Neural cell (in vitro differentiated cells): Measurements from ENCODE around the gene OR4K2. TPM values are rescaled to one million over a fixed set of nuclear protein-coding genes. Genes with fewer than 3 reads are reported as not detected.

Experiments used
- H2AFZ ChIP-seq: fragments of 200-600, 300-800 bp; sonication (generic), shearing (Covaris generic); 2 replicates; pipeline ENCODE4 v1.6.0; 2014; ENCODE audit warnings: low read depth, mild to moderate bottlenecking, antibody characterized with exemption, low read length, moderate library complexity
- H3F3A ChIP-seq: fragments of 200-600 bp; shearing (Covaris generic); 2 replicates; pipeline ENCODE4 v1.6.1; 2016; ENCODE audit warnings: mild to moderate bottlenecking, moderate library complexity, mixed read lengths, antibody characterized with exemption, low read length; ENCODE audit not compliant: insufficient read depth, poor library complexity, severe bottlenecking
- H3K27ac ChIP-seq: fragments of 200-600, 300-800 bp; sonication (generic), shearing (Covaris generic); 2 replicates; pipeline ENCODE4 v1.5.1; 2014; ENCODE audit warnings: mild to moderate bottlenecking, low read length, moderate library complexity
- H3K27me3 ChIP-seq: fragments of 300-800, 200-600 bp; sonication (generic), shearing (Covaris generic); 2 replicates; pipeline ENCODE4 v1.6.0; 2014; ENCODE audit warnings: mild to moderate bottlenecking, low read depth, low read length, moderate library complexity; ENCODE audit not compliant: insufficient read depth
- H3K36me3 ChIP-seq: fragments of 300-800, 200-600 bp; sonication (generic), shearing (Covaris generic); 2 replicates; pipeline ENCODE4 v1.5.1; 2014; ENCODE audit warnings: mild to moderate bottlenecking, antibody characterized with exemption, low read length, moderate library complexity; ENCODE audit not compliant: insufficient read depth
- H3K4me2 ChIP-seq: fragments of 300-800, 200-600 bp; sonication (generic), shearing (Covaris generic); 2 replicates; pipeline ENCODE4 v1.6.0; 2014; ENCODE audit warnings: mild to moderate bottlenecking, low read length
- H3K4me3 ChIP-seq: fragments of 300-800, 200-600 bp; sonication (generic), shearing (Covaris generic); 2 replicates; pipeline ENCODE4 v1.5.1; 2014; ENCODE audit warnings: mild to moderate bottlenecking, low read length, moderate library complexity
- H3K79me2 ChIP-seq: fragments of 200-600 bp; shearing (Covaris generic); replicated peaks from 2 replicates; pipeline ENCODE4 v1.6.0; 2014; ENCODE audit warnings: mild to moderate bottlenecking, low read length, moderate library complexity; ENCODE audit not compliant: insufficient read depth
- H3K9ac ChIP-seq: fragments of 300-800, 200-600 bp; sonication (generic), shearing (Covaris generic); 2 replicates; pipeline ENCODE4 v1.6.1; 2016; ENCODE audit warnings: mild to moderate bottlenecking, low read length, mixed read lengths
- H3K9me2 ChIP-seq: fragments of 200-600 bp; shearing (Covaris generic); 2 replicates; pipeline ENCODE4 v1.6.1; 2016; ENCODE audit warnings: mild to moderate bottlenecking, low read length, mixed read lengths; ENCODE audit not compliant: insufficient read depth
- H3K9me3 ChIP-seq: fragments of 200-600, 300-800 bp; sonication (generic), shearing (Covaris generic); 2 replicates; pipeline ENCODE4 v1.6.1; 2016; ENCODE audit warnings: mild to moderate bottlenecking, mixed run types, low read length, moderate library complexity, mixed read lengths
- H4K20me1 ChIP-seq: fragments of 200-600 bp; shearing (Covaris generic); 2 replicates; pipeline ENCODE4 v1.6.1; 2016; ENCODE audit warnings: mild to moderate bottlenecking, mixed run types; ENCODE audit not compliant: insufficient read depth
- CTCF ChIP-seq: fragments of 450-650 bp; IDR thresholded peaks from 2 replicates; pipeline ENCODE4 v1.5.1; 2014; ENCODE audit warnings: antibody characterized with exemption, mild to moderate bottlenecking, moderate library complexity; ENCODE audit not compliant: poor library complexity, severe bottlenecking
- EP300 ChIP-seq: fragments of 450-650 bp; conservative IDR thresholded peaks from 2 replicates; pipeline ENCODE4 v1.6.1; 2014; ENCODE audit warnings: antibody characterized with exemption, mild to moderate bottlenecking, moderate library complexity; ENCODE audit not compliant: poor library complexity, severe bottlenecking
- EZH2 ChIP-seq: fragments of 200-600, 300-800 bp; shearing (Covaris generic), sonication (generic); IDR thresholded peaks from 2 replicates; pipeline ENCODE4 v1.6.1; 2014; ENCODE audit warnings: antibody characterized with exemption, low read length, borderline replicate concordance, mild to moderate bottlenecking; ENCODE audit not compliant: insufficient read depth, poor library complexity, severe bottlenecking
- MXI1 ChIP-seq: fragments of 450-650 bp; conservative IDR thresholded peaks from 2 replicates; pipeline ENCODE4 v1.6.1; 2014; ENCODE audit warnings: antibody characterized with exemption, mild to moderate bottlenecking; ENCODE audit not compliant: poor library complexity, severe bottlenecking
- POLR2AphosphoS5 ChIP-seq: IDR thresholded peaks from 2 replicates; pipeline ENCODE4 v1.6.1; 2012
- RAD21 ChIP-seq: fragments of 450-650 bp; conservative IDR thresholded peaks from 2 replicates; pipeline ENCODE4 v1.6.1; 2014; ENCODE audit warnings: antibody characterized with exemption, mild to moderate bottlenecking, moderate library complexity
- REST ChIP-seq: IDR thresholded peaks from 2 replicates; pipeline ENCODE4 v1.6.1; 2012; ENCODE audit warnings: borderline replicate concordance
- SMC3 ChIP-seq: fragments of 450-650 bp; conservative IDR thresholded peaks from 2 replicates; pipeline ENCODE4 v1.6.1; 2014; ENCODE audit warnings: antibody characterized with exemption, mild to moderate bottlenecking, moderate library complexity; ENCODE audit not compliant: poor library complexity
- TAF1 ChIP-seq: IDR thresholded peaks from 2 replicates; pipeline ENCODE4 v1.6.1; 2012; ENCODE audit warnings: low read depth
- polyA plus RNA-seq: library from polyadenylated mRNA; depleted of rRNA; stranded (reverse); fragments of >200 nt; gene quantifications from 2 replicates; pipeline ENCODE4 v1.2.3, GENCODE V29; 2014

Gene OR4K2
- polyA plus RNA-seq, 1 donor from 2014 or later: not detected

- Histone ChIP-seq H3K36me3 (no peaks in the 10 kb centered on the region), H3F3A (no peaks in the 10 kb centered on the region), H3K9me2 (no peaks in the 10 kb centered on the region), H3K4me3 (no peak overlapping the region), H2AFZ (no peak overlapping the region), H3K27me3 (no peaks in the 10 kb centered on the region), H3K9ac (no peak overlapping the region), H4K20me1 (no peaks in the 10 kb centered on the region), H3K4me2 (no peak overlapping the region), H3K27ac (no peak overlapping the region), H3K79me2 (no peaks in the 10 kb centered on the region), H3K9me3 (peaks cover 20% of the 10 kb centered on the region)
- TF ChIP-seq RAD21: no peak
- no peak for TF ChIP-seq CTCF
- TF ChIP-seq MXI1: no peak
- no peak for TF ChIP-seq TAF1
- TF ChIP-seq POLR2AphosphoS5: no peak
- TF ChIP-seq EP300: no peak
- TF ChIP-seq REST: no peak
- no peak for TF ChIP-seq SMC3
- TF ChIP-seq EZH2: no peak
Observed at GRCh38 chr14:19895282-19895681, 20.3 kb downstream of the OR4K2 start.

- Histone ChIP-seq H3K4me3 (no peak overlapping the region), H3K9me3 (peaks cover 16% of the 10 kb centered on the region)
- TF ChIP-seq EP300 (no peak), EZH2 (no peak), SMC3 (no peak), RAD21 (no peak), REST (no peak)
Observed at GRCh38 chr14:19900999-19901398, 26.1 kb downstream of the OR4K2 start.

More at GRCh38 chr14:19900999-19901398, 26.1 kb downstream of the OR4K2 start:
- Histone ChIP-seq H3F3A (no peaks in the 10 kb centered on the region), H3K27ac (no peak overlapping the region), H4K20me1 (no peaks in the 10 kb centered on the region), H3K36me3 (no peaks in the 10 kb centered on the region), H3K9me2 (no peaks in the 10 kb centered on the region), H2AFZ (no peak overlapping the region), H3K9ac (no peak overlapping the region), H3K27me3 (no peaks in the 10 kb centered on the region), H3K79me2 (no peaks in the 10 kb centered on the region), H3K4me2 (no peak overlapping the region)
